GM18499 (cell line): ENCODE results near the gene LTBP2.
"Not testable (repeated sequence)": the region's sequence is repeated elsewhere in the genome, so short reads cannot be mapped to it uniquely, and the experiment has no call there.

ENCODE experiments used
- ATAC-seq: cut with Tn5 transposase; IDR thresholded peaks from one replicate; pipeline ENCODE4 v1.9.1; 2021; ENCODE audit warnings: moderate number of reproducible peaks; ENCODE audit not compliant: insufficient read depth, unreplicated experiment

The LTBP2 gene

GRCh38 chr14:74538411-74539391, 73.3 kb downstream of the LTBP2 start:
- no peak for ATAC-seq

- ATAC-seq: not testable (repeated sequence)
Observed at GRCh38 chr14:74536336-74536735, 75.7 kb downstream of the LTBP2 start.

GRCh38 chr14:74535756-74536325, 76.2 kb downstream of the LTBP2 start:
- no peak for ATAC-seq

GRCh38 chr14:74533576-74533975, 78.5 kb downstream of the LTBP2 start:
- ATAC-seq: no peak

GRCh38 chr14:74532246-74532645, 79.8 kb downstream of the LTBP2 start:
- ATAC-seq: no peak

GRCh38 chr14:74531467-74531866, 80.6 kb downstream of the LTBP2 start:
- no peak for ATAC-seq

- no peak for ATAC-seq
Observed at GRCh38 chr14:74531006-74531405, 81.0 kb downstream of the LTBP2 start.

- no peak for ATAC-seq
Observed at GRCh38 chr14:74528886-74529285, 83.2 kb downstream of the LTBP2 start.

GRCh38 chr14:74528406-74528805, 83.6 kb downstream of the LTBP2 start:
- ATAC-seq: no peak

- ATAC-seq: no peak
Observed at GRCh38 chr14:74527736-74528280, 84.2 kb downstream of the LTBP2 start.

GRCh38 chr14:74526854-74527585, 85.0 kb downstream of the LTBP2 start:
- ATAC-seq: no peak

GRCh38 chr14:74525361-74525851, 86.6 kb downstream of the LTBP2 start:
- no peak for ATAC-seq

- ATAC-seq: no peak
Observed at GRCh38 chr14:74524812-74525135, 87.3 kb downstream of the LTBP2 start.

- no peak for ATAC-seq
Observed at GRCh38 chr14:74524076-74524811, 87.8 kb downstream of the LTBP2 start.

GRCh38 chr14:74522740-74523139, 89.3 kb downstream of the LTBP2 start:
- no peak for ATAC-seq

GRCh38 chr14:74521756-74522155, 90.3 kb downstream of the LTBP2 start:
- no peak for ATAC-seq

GRCh38 chr14:74519316-74520074, 92.5 kb downstream of the LTBP2 start:
- no peak for ATAC-seq

- no peak for ATAC-seq
Observed at GRCh38 chr14:74518221-74518620, 93.8 kb downstream of the LTBP2 start.

GRCh38 chr14:74517731-74518130, 94.3 kb downstream of the LTBP2 start:
- ATAC-seq: no peak
